Retinal pigment epithelial cell (primary cell): ENCODE measurements around the gene CDC34.

Experiments used
- DNase-seq: peaks from one replicate; pipeline ENCODE4 v3.0.0-alpha.2; 2010; ENCODE audit warnings: low read depth
- H3K4me3 ChIP-seq: 2 replicates; pipeline ENCODE4 v1.5.1; 2011; ENCODE audit warnings: mild to moderate bottlenecking, low read length, control low read depth, moderate library complexity
- CTCF ChIP-seq: conservative IDR thresholded peaks from 2 replicates; pipeline ENCODE4 v1.5.1; 2011; ENCODE audit warnings: low read depth, low read length, control low read depth, inconsistent platforms

Gene CDC34

GRCh38 chr19:577439-578392 lies 46.2 kb downstream of the CDC34 start:
- no peak overlapping the region for H3K4me3 ChIP-seq
- DNase-seq: no peak
- TF ChIP-seq CTCF: peak; percentile 17

- H3K4me3 ChIP-seq: no peak overlapping the region
- no peak for DNase-seq
- no peak for TF ChIP-seq CTCF
Measured at GRCh38 chr19:579111-579841, 47.7 kb downstream of the CDC34 start.

- no peak for DNase-seq
- TF ChIP-seq CTCF: no peak
- H3K4me3 ChIP-seq: no peak overlapping the region
Measured at GRCh38 chr19:579842-580155, 48.2 kb downstream of the CDC34 start.

- H3K4me3 ChIP-seq: no peak overlapping the region
- no peak for TF ChIP-seq CTCF
- no peak for DNase-seq
Measured at GRCh38 chr19:580274-580835, 48.8 kb downstream of the CDC34 start.

- DNase-seq: no peak
- no peak overlapping the region for H3K4me3 ChIP-seq
- TF ChIP-seq CTCF: no peak
Measured at GRCh38 chr19:581399-582111, 50.0 kb downstream of the CDC34 start.

- no peak overlapping the region for H3K4me3 ChIP-seq
- no peak for TF ChIP-seq CTCF
- no peak for DNase-seq
Measured at GRCh38 chr19:582497-583197, 51.1 kb downstream of the CDC34 start.
